Activated T-helper 2 cell treated with anti-CD3 and anti-CD28 coated beads, Interferon-gamma antibody, Interleukin-2, Interleukin-4, amounts not matched to agents 10 μg/mL and 5 μg/mL and 100 μg/mL, durations not matched to agents 14 hours and 24 hours and 36 hours (primary cell): Measurements from ENCODE around the gene COL28A1. TPM values are rescaled to one million over a fixed set of nuclear protein-coding genes. Genes with fewer than 3 reads are reported as not detected.
"Not testable (repeated sequence)": the region's sequence is repeated elsewhere in the genome, so short reads cannot be mapped to it uniquely, and the experiment has no call there.

Experiments
- DNase-seq: peaks from one replicate; pipeline ENCODE4 v3.0.0; 2021; ENCODE audit warnings: low spot score
- H3K27ac Mint-ChIP-seq: one replicate; pipeline ENCODE4 v1.8.0; 2021; ENCODE audit warnings: mixed read lengths
- H3K27me3 Mint-ChIP-seq: one replicate; pipeline ENCODE4 v1.8.0; 2021; ENCODE audit warnings: low read depth, mixed read lengths
- H3K36me3 Mint-ChIP-seq: one replicate; pipeline ENCODE4 v1.8.0; 2021; ENCODE audit warnings: low read depth, mixed read lengths
- H3K4me1 Mint-ChIP-seq: one replicate; pipeline ENCODE4 v1.8.0; 2021; ENCODE audit warnings: low read depth, mixed read lengths
- H3K4me3 Mint-ChIP-seq: one replicate; pipeline ENCODE4 v1.8.0; 2021; ENCODE audit warnings: low read depth, mild to moderate bottlenecking, moderate library complexity, mixed read lengths
- H3K9me3 Mint-ChIP-seq: one replicate; pipeline ENCODE4 v1.8.0; 2021; ENCODE audit warnings: mixed read lengths
- intact Hi-C: fragments of 100-400 bp; cut with micrococcal nuclease; formaldehyde crosslinking; loops from one replicate; pipeline ENCODE4 v1.15.1; 2023
- total RNA-seq: library from RNA; stranded (reverse); gene quantifications from 2 replicates; pipeline ENCODE4 v1.2.3, GENCODE V29; 2022

The COL28A1 gene
- total RNA-seq, 1 donor from 2014 or later: 0.07 TPM

- H3K36me3 Mint-ChIP-seq: no peaks in the 10 kb centered on the region
- H3K4me3 Mint-ChIP-seq: no peak overlapping the region
- H3K4me1 Mint-ChIP-seq: peaks cover 9% of the 10 kb centered on the region
- H3K27ac Mint-ChIP-seq: no peak overlapping the region
- no peak for DNase-seq
- no peaks in the 10 kb centered on the region for H3K9me3 Mint-ChIP-seq
- intact Hi-C loops: no loop called here
- peaks cover 3% of the 10 kb centered on the region for H3K27me3 Mint-ChIP-seq
These were observed 118.3 kb downstream of the COL28A1 start for GRCh38 chr7:7417414-7417813.

GRCh38 chr7:7416031-7416858, 119.4 kb downstream of the COL28A1 start:
- no peaks in the 10 kb centered on the region for H3K36me3 Mint-ChIP-seq
- intact Hi-C loops: no loop called here
- DNase-seq: no peak
- H3K9me3 Mint-ChIP-seq: no peaks in the 10 kb centered on the region
- no peak overlapping the region for H3K4me3 Mint-ChIP-seq
- H3K27me3 Mint-ChIP-seq: peaks cover 12% of the 10 kb centered on the region
- peaks cover 9% of the 10 kb centered on the region for H3K4me1 Mint-ChIP-seq
- peak overlapping the region; percentile 21 for H3K27ac Mint-ChIP-seq

- DNase-seq: no peak
- no peak overlapping the region for H3K27ac Mint-ChIP-seq
- H3K27me3 Mint-ChIP-seq: peaks cover 11% of the 10 kb centered on the region
- intact Hi-C loops: no loop called here
- peaks cover 9% of the 10 kb centered on the region for H3K4me1 Mint-ChIP-seq
- H3K36me3 Mint-ChIP-seq: no peaks in the 10 kb centered on the region
- no peak overlapping the region for H3K4me3 Mint-ChIP-seq
- H3K9me3 Mint-ChIP-seq: no peaks in the 10 kb centered on the region
These were observed 120.7 kb downstream of the COL28A1 start for GRCh38 chr7:7414791-7415603.

- intact Hi-C loops: no loop called here
- no peak overlapping the region for H3K27ac Mint-ChIP-seq
- no peak for DNase-seq
These were observed 127.5 kb downstream of the COL28A1 start for GRCh38 chr7:7408001-7408770.

GRCh38 chr7:7405461-7405860, 130.2 kb downstream of the COL28A1 start:
- H3K4me3 Mint-ChIP-seq: no peak overlapping the region
- peaks cover 9% of the 10 kb centered on the region for H3K27me3 Mint-ChIP-seq
- DNase-seq: no peak
- no peak overlapping the region for H3K27ac Mint-ChIP-seq
- H3K36me3 Mint-ChIP-seq: no peaks in the 10 kb centered on the region
- peaks cover 8% of the 10 kb centered on the region for H3K9me3 Mint-ChIP-seq
- H3K4me1 Mint-ChIP-seq: no peaks in the 10 kb centered on the region
- intact Hi-C loops: no loop called here

More at GRCh38 chr7:7408001-7408770, 127.5 kb downstream of the COL28A1 start:
- H3K27me3 Mint-ChIP-seq: peaks cover 18% of the 10 kb centered on the region
- H3K9me3 Mint-ChIP-seq: peaks cover 8% of the 10 kb centered on the region
- no peaks in the 10 kb centered on the region for H3K36me3 Mint-ChIP-seq
- no peak overlapping the region for H3K4me3 Mint-ChIP-seq
- no peaks in the 10 kb centered on the region for H3K4me1 Mint-ChIP-seq

GRCh38 chr7:7399707-7400106, 136.0 kb downstream of the COL28A1 start:
- H3K4me3 Mint-ChIP-seq: no peak overlapping the region
- intact Hi-C loops: no loop called here
- H3K27me3 Mint-ChIP-seq: peaks cover 2% of the 10 kb centered on the region
- no peaks in the 10 kb centered on the region for H3K36me3 Mint-ChIP-seq
- DNase-seq: no peak
- no peaks in the 10 kb centered on the region for H3K9me3 Mint-ChIP-seq
- H3K4me1 Mint-ChIP-seq: no peaks in the 10 kb centered on the region
- no peak overlapping the region for H3K27ac Mint-ChIP-seq

- intact Hi-C loops: no loop called here
- Mint-ChIP-seq H3K9me3 (peaks cover 19% of the 10 kb centered on the region), H3K4me1 (no peaks in the 10 kb centered on the region), H3K36me3 (no peaks in the 10 kb centered on the region), H3K4me3 (no peak overlapping the region), H3K27me3 (no peaks in the 10 kb centered on the region), H3K27ac (no peak overlapping the region)
- DNase-seq: no peak
These were observed 139.9 kb downstream of the COL28A1 start for GRCh38 chr7:7395785-7396184.

- H3K9me3 Mint-ChIP-seq: peaks cover 19% of the 10 kb centered on the region
- H3K36me3 Mint-ChIP-seq, DNase-seq, H3K4me3 Mint-ChIP-seq, H3K27me3 Mint-ChIP-seq, H3K27ac Mint-ChIP-seq, intact Hi-C loops, H3K4me1 Mint-ChIP-seq: not testable (repeated sequence)
These were observed 147.5 kb downstream of the COL28A1 start for GRCh38 chr7:7388164-7388563.

GRCh38 chr7:7385421-7385820, 150.3 kb downstream of the COL28A1 start:
- H3K27ac Mint-ChIP-seq: no peak overlapping the region
- H3K36me3 Mint-ChIP-seq: no peaks in the 10 kb centered on the region
- H3K9me3 Mint-ChIP-seq: no peaks in the 10 kb centered on the region
- peaks cover 5% of the 10 kb centered on the region for H3K27me3 Mint-ChIP-seq
- no peaks in the 10 kb centered on the region for H3K4me1 Mint-ChIP-seq
- intact Hi-C loops: no loop called here
- no peak for DNase-seq
- H3K4me3 Mint-ChIP-seq: no peak overlapping the region

- intact Hi-C loops: no loop called here
- H3K4me1 Mint-ChIP-seq: no peaks in the 10 kb centered on the region
- no peaks in the 10 kb centered on the region for H3K9me3 Mint-ChIP-seq
- no peaks in the 10 kb centered on the region for H3K36me3 Mint-ChIP-seq
- no peak for DNase-seq
- H3K27me3 Mint-ChIP-seq: peaks cover 6% of the 10 kb centered on the region
- H3K4me3 Mint-ChIP-seq: no peak overlapping the region
- H3K27ac Mint-ChIP-seq: no peak overlapping the region
These were observed 151.4 kb downstream of the COL28A1 start for GRCh38 chr7:7384228-7384627.

GRCh38 chr7:7375538-7375937, 160.1 kb downstream of the COL28A1 start:
- Mint-ChIP-seq H3K27me3 (peaks cover 2% of the 10 kb centered on the region), H3K9me3 (no peaks in the 10 kb centered on the region), H3K27ac (no peak overlapping the region), H3K4me1 (no peaks in the 10 kb centered on the region), H3K4me3 (no peak overlapping the region), H3K36me3 (no peaks in the 10 kb centered on the region)
- intact Hi-C loops: no loop called here
- no peak for DNase-seq

- Mint-ChIP-seq H3K27ac (no peak overlapping the region), H3K9me3 (no peaks in the 10 kb centered on the region), H3K4me1 (no peaks in the 10 kb centered on the region), H3K27me3 (peaks cover 2% of the 10 kb centered on the region), H3K36me3 (no peaks in the 10 kb centered on the region), H3K4me3 (no peak overlapping the region)
- intact Hi-C loops: no loop called here
- no peak for DNase-seq
These were observed 165.6 kb downstream of the COL28A1 start for GRCh38 chr7:7370076-7370475.
